Measurements from ENCODE around the gene LGALS1.

- TF ChIP-seq POLR2A (IDR thresholded peaks at IDR 0.05; ENCODE audit: low read depth, low read length) (0 out of 2 replicates have a peak, but pooled peaks have one; percentile 17), POLR2AphosphoS5 (IDR thresholded peaks at IDR 0.05; ENCODE audit: low read depth, low read length) (peak; percentile 54; the same call in 1 of the 2 replicates), TAF1 (IDR thresholded peaks at IDR 0.05; ENCODE audit: low read depth, low read length) (no peak), POU2F2 (IDR thresholded peaks at IDR 0.05; ENCODE audit: low read depth, low read length) (no peak)
Observed at GRCh38 chr22:37628830-37629229, 46.6 kb upstream of the LGALS1 start.
